ENCODE results near the gene LSG1. TPM values are rescaled to one million over a fixed set of nuclear protein-coding genes. Genes with fewer than 3 reads are reported as not detected.

LSG1 gene
- polyA plus RNA-seq, 1 donor from 2014 or later: 35.5 TPM

- peaks cover 6 to 25% (median 21%) of the 10 kb centered on the region in 3 donors for H3K4me1 Mint-ChIP-seq
- H3K27ac Mint-ChIP-seq: peak overlapping the region in 1 of 3 donors; percentile 53
- H3K4me3 Mint-ChIP-seq: peak overlapping the region in 2 of 4 donors; percentile 17 to 73
- no peaks in the 10 kb centered on the region for H3K36me3 Mint-ChIP-seq
- H3K9me3 Mint-ChIP-seq: no peaks in the 10 kb centered on the region
- H3K27me3 Mint-ChIP-seq: no peaks in the 10 kb centered on the region
Observed at GRCh38 chr3:194682189-194682693, 10.2 kb upstream of the LSG1 start.

- Mint-ChIP-seq H3K27me3 (no peaks in the 10 kb centered on the region), H3K4me1 (peaks cover 6 to 22% (median 21%) of the 10 kb centered on the region in 3 donors), H3K36me3 (no peaks in the 10 kb centered on the region), H3K9me3 (no peaks in the 10 kb centered on the region), H3K27ac (no peak overlapping the region), H3K4me3 (peak overlapping the region in 1 of 4 donors; percentile 0)
Observed at GRCh38 chr3:194680888-194681615, 9.1 kb upstream of the LSG1 start.

- Mint-ChIP-seq H3K4me1 (peaks cover 2 to 15% (median 7%) of the 10 kb centered on the region in 3 donors), H3K36me3 (no peaks in the 10 kb centered on the region), H3K27ac (no peak overlapping the region), H3K27me3 (peaks cover 4% of the 10 kb centered on the region), H3K4me3 (peak overlapping the region in 1 of 4 donors; percentile 100), H3K9me3 (no peaks in the 10 kb centered on the region)
Observed at GRCh38 chr3:194676471-194676870, 4.5 kb upstream of the LSG1 start.

GRCh38 chr3:194675680-194676079 is 3.7 kb upstream of the LSG1 start:
- no peaks in the 10 kb centered on the region for H3K9me3 Mint-ChIP-seq
- H3K4me1 Mint-ChIP-seq: peaks cover 6 to 19% (median 13%) of the 10 kb centered on the region in 3 donors
- H3K27ac Mint-ChIP-seq: no peak overlapping the region
- no peaks in the 10 kb centered on the region for H3K36me3 Mint-ChIP-seq
- peaks cover 4% of the 10 kb centered on the region for H3K27me3 Mint-ChIP-seq
- H3K4me3 Mint-ChIP-seq: peak overlapping the region in 1 of 4 donors; percentile 100

GRCh38 chr3:194675081-194675640 is 3.2 kb upstream of the LSG1 start:
- peaks cover 10 to 19% (median 15%) of the 10 kb centered on the region in 3 donors for H3K4me1 Mint-ChIP-seq
- H3K9me3 Mint-ChIP-seq: no peaks in the 10 kb centered on the region
- no peaks in the 10 kb centered on the region for H3K36me3 Mint-ChIP-seq
- H3K27me3 Mint-ChIP-seq: peaks cover 4% of the 10 kb centered on the region
- H3K4me3 Mint-ChIP-seq: peak overlapping the region in 2 of 4 donors; percentile 30 to 100
- no peak overlapping the region for H3K27ac Mint-ChIP-seq

GRCh38 chr3:194673761-194674160 is 1.8 kb upstream of the LSG1 start:
- Mint-ChIP-seq H3K27me3 (peaks cover 4% of the 10 kb centered on the region), H3K9me3 (no peaks in the 10 kb centered on the region), H3K4me1 (peaks cover 12 to 19% (median 17%) of the 10 kb centered on the region in 3 donors), H3K4me3 (peak overlapping the region in 2 of 4 donors; percentile 18 to 100), H3K36me3 (no peaks in the 10 kb centered on the region), H3K27ac (peak overlapping the region in 1 of 3 donors; percentile 70)

- H3K27ac Mint-ChIP-seq: peak overlapping the region in 2 of 3 donors; percentile 99
- H3K9me3 Mint-ChIP-seq: no peaks in the 10 kb centered on the region
- peaks cover 4% of the 10 kb centered on the region for H3K27me3 Mint-ChIP-seq
- no peaks in the 10 kb centered on the region for H3K36me3 Mint-ChIP-seq
- peaks cover 16 to 23% (median 17%) of the 10 kb centered on the region in 3 donors for H3K4me1 Mint-ChIP-seq
- H3K4me3 Mint-ChIP-seq: peak overlapping the region; percentile 98 to 100 (median 98)
Observed at GRCh38 chr3:194672876-194673275, 885 bp upstream of the LSG1 start.

- Mint-ChIP-seq H3K27me3 (peaks cover 4% of the 10 kb centered on the region), H3K27ac (peak overlapping the region; percentile 99), H3K9me3 (no peaks in the 10 kb centered on the region), H3K4me3 (peak overlapping the region; percentile 98 to 100 (median 98)), H3K36me3 (no peaks in the 10 kb centered on the region), H3K4me1 (peaks cover 20 to 23% (median 22%) of the 10 kb centered on the region in 3 donors)
Observed at GRCh38 chr3:194671511-194671899, 486 bp downstream of the LSG1 start.

GRCh38 chr3:194667363-194667762 is 4.6 kb downstream of the LSG1 start:
- Mint-ChIP-seq H3K9me3 (no peaks in the 10 kb centered on the region), H3K4me3 (no peak overlapping the region), H3K27ac (no peak overlapping the region), H3K4me1 (peaks cover 17 to 18% (median 17%) of the 10 kb centered on the region in 3 donors), H3K27me3 (no peaks in the 10 kb centered on the region), H3K36me3 (peaks cover 4% of the 10 kb centered on the region)

- H3K27me3 Mint-ChIP-seq: no peaks in the 10 kb centered on the region
- no peak overlapping the region for H3K27ac Mint-ChIP-seq
- peaks cover 4 to 9% (median 8%) of the 10 kb centered on the region in 3 donors for H3K4me1 Mint-ChIP-seq
Observed at GRCh38 chr3:194664857-194665256, 7.1 kb downstream of the LSG1 start.

GRCh38 chr3:194661946-194662345 is 10.0 kb downstream of the LSG1 start:
- Mint-ChIP-seq H3K9me3 (no peaks in the 10 kb centered on the region), H3K27me3 (no peaks in the 10 kb centered on the region), H3K27ac (no peak overlapping the region), H3K4me1 (peaks cover 0 to 6% (median 0%) of the 10 kb centered on the region in 3 donors), H3K4me3 (no peak overlapping the region), H3K36me3 (peaks cover 11% of the 10 kb centered on the region)

More at GRCh38 chr3:194664857-194665256, 7.1 kb downstream of the LSG1 start:
- Mint-ChIP-seq H3K9me3 (no peaks in the 10 kb centered on the region), H3K4me3 (no peak overlapping the region), H3K36me3 (peaks cover 4% of the 10 kb centered on the region)

- H3K4me3 Mint-ChIP-seq: no peak overlapping the region
- H3K9me3 Mint-ChIP-seq: no peaks in the 10 kb centered on the region
- peaks cover 0 to 5% (median 0%) of the 10 kb centered on the region in 3 donors for H3K4me1 Mint-ChIP-seq
- H3K36me3 Mint-ChIP-seq: peaks cover 11% of the 10 kb centered on the region
- H3K27ac Mint-ChIP-seq: peak overlapping the region in 1 of 3 donors; percentile 69
- no peaks in the 10 kb centered on the region for H3K27me3 Mint-ChIP-seq
Observed at GRCh38 chr3:194661374-194661773, 10.6 kb downstream of the LSG1 start.

- Mint-ChIP-seq H3K36me3 (peaks cover 7% of the 10 kb centered on the region), H3K27ac (no peak overlapping the region), H3K4me1 (peaks cover 0 to 5% (median 1%) of the 10 kb centered on the region in 3 donors), H3K27me3 (no peaks in the 10 kb centered on the region), H3K9me3 (no peaks in the 10 kb centered on the region), H3K4me3 (no peak overlapping the region)
Observed at GRCh38 chr3:194659778-194660177, 12.2 kb downstream of the LSG1 start.

- Mint-ChIP-seq H3K27ac (no peak overlapping the region), H3K9me3 (no peaks in the 10 kb centered on the region), H3K27me3 (no peaks in the 10 kb centered on the region), H3K4me1 (peaks cover 0 to 8% (median 6%) of the 10 kb centered on the region in 3 donors), H3K36me3 (peaks cover 7% of the 10 kb centered on the region), H3K4me3 (no peak overlapping the region)
Observed at GRCh38 chr3:194658477-194659242, 13.3 kb downstream of the LSG1 start.

- H3K27me3 Mint-ChIP-seq: no peaks in the 10 kb centered on the region
- H3K4me1 Mint-ChIP-seq: peaks cover 0 to 11% (median 8%) of the 10 kb centered on the region in 3 donors
- no peak overlapping the region for H3K27ac Mint-ChIP-seq
- no peak overlapping the region for H3K4me3 Mint-ChIP-seq
- H3K9me3 Mint-ChIP-seq: no peaks in the 10 kb centered on the region
- H3K36me3 Mint-ChIP-seq: peaks cover 11% of the 10 kb centered on the region
Observed at GRCh38 chr3:194657439-194657838, 14.6 kb downstream of the LSG1 start.
